ENCODE results near the gene KLRC3. TPM values are rescaled to one million over a fixed set of nuclear protein-coding genes. Genes with fewer than 3 reads are reported as not detected.
A peak's percentile ranks its signal among the peaks of the same experiment; 100 is the strongest.
"Not testable (repeated sequence)": the region's sequence is repeated elsewhere in the genome, so short reads cannot be mapped to it uniquely, and the experiment has no call there.

The KLRC3 gene
- total and polyA plus RNA-seq, 2 experiments from 2014 or later, result not detected

- H3K79me2 ChIP-seq, result no peaks in the 10 kb centered on the region
- no peak overlapping the region for H3K27ac ChIP-seq
- no peaks in the 10 kb centered on the region for H3K36me3 ChIP-seq (replicated peaks; ENCODE audit: insufficient read depth, low read depth)
- DNase-seq (ENCODE audit: low spot score), result no peak
- no peaks in the 10 kb centered on the region for H3K9me3 ChIP-seq (ENCODE audit: low read depth)
- H3K27me3 ChIP-seq, result no peaks in the 10 kb centered on the region
- no peak for TF ChIP-seq EZH2 (IDR thresholded peaks at IDR 0.05; ENCODE audit: borderline replicate concordance)
- TF ChIP-seq EZH2phosphoT487 (IDR thresholded peaks at IDR 0.05; ENCODE audit: low read depth, severe bottlenecking, unreplicated experiment), result no peak
- TF ChIP-seq CTCF (IDR thresholded peaks at IDR 0.05; ENCODE audit: poor library complexity), result no peak
- H3K4me1 ChIP-seq (ENCODE audit: insufficient read depth), result peaks cover 6% of the 10 kb centered on the region
- 38% methylated on average over 3 of the region's 3 CpGs for WGBS (ENCODE audit: low lambda C conversion rate, missing lambda C conversion rate)
- H3K4me2 ChIP-seq, result no peak overlapping the region
- H4K20me1 ChIP-seq (ENCODE audit: insufficient read depth, poor library complexity, severe bottlenecking), result no peaks in the 10 kb centered on the region
- H3K9me2 ChIP-seq (replicated peaks; ENCODE audit: insufficient read depth), result no peaks in the 10 kb centered on the region
- no peak overlapping the region for H3K4me3 ChIP-seq
- no peak overlapping the region for H2AFZ ChIP-seq
Measured at GRCh38 chr12:10393291-10393690, 27.1 kb downstream of the KLRC3 start.

DNA sequence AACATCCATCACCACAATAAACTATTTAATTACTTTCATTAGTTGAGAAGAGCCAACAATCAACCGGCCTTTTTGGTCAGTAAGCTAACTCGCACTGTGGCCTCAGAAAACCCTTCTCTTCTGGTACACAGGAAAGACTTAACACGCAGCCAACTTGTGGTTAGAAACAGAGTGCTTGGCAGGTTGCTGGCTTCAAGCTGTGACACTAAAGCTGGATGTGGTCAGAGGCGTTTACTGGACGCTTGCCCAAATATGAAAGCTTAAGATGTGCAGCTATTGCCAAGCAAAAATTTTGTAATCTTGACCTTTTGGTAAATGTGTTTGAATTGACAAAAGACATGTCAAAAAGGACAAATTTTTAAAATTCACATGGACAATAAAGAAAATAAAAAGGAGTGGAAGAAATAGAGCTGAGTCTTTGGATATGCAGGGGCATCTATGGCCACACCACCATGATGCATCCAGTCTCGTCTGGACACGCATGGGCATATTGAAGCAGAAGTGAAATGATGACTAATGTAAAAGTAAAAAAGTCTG lies 27.9 kb downstream of the KLRC3 start:
- TF ChIP-seq EZH2 (IDR thresholded peaks at IDR 0.05; ENCODE audit: borderline replicate concordance) (no peak), EZH2phosphoT487 (IDR thresholded peaks at IDR 0.05; ENCODE audit: low read depth, severe bottlenecking, unreplicated experiment) (no peak), CTCF (IDR thresholded peaks at IDR 0.05; ENCODE audit: poor library complexity) (no peak)
- WGBS (ENCODE audit: low lambda C conversion rate, missing lambda C conversion rate), result 80% methylated on average over 7 of the region's 7 CpGs
- Histone ChIP-seq H3K79me2 (no peaks in the 10 kb centered on the region), H3K9me2 (replicated peaks; ENCODE audit: insufficient read depth) (no peaks in the 10 kb centered on the region), H3K4me2 (no peak overlapping the region), H3K27me3 (no peaks in the 10 kb centered on the region), H3K4me1 (ENCODE audit: insufficient read depth) (peaks cover 6% of the 10 kb centered on the region), H2AFZ (no peak overlapping the region), H3K36me3 (replicated peaks; ENCODE audit: insufficient read depth, low read depth) (no peaks in the 10 kb centered on the region), H3K27ac (no peak overlapping the region), H4K20me1 (ENCODE audit: insufficient read depth, poor library complexity, severe bottlenecking) (no peaks in the 10 kb centered on the region), H3K4me3 (no peak overlapping the region), H3K9me3 (ENCODE audit: low read depth) (no peaks in the 10 kb centered on the region)
- DNase-seq (ENCODE audit: low spot score), result peak; percentile 15

GRCh38 chr12:10390991-10391390 lies 29.4 kb downstream of the KLRC3 start:
- not testable (repeated sequence) for H3K79me2 ChIP-seq; H4K20me1 ChIP-seq (ENCODE audit: insufficient read depth, poor library complexity, severe bottlenecking); H3K4me3 ChIP-seq; H3K4me1 ChIP-seq (ENCODE audit: insufficient read depth); H3K9me2 ChIP-seq (replicated peaks; ENCODE audit: insufficient read depth); H3K9me3 ChIP-seq (ENCODE audit: low read depth); H3K27ac ChIP-seq; H3K27me3 ChIP-seq; H3K36me3 ChIP-seq (replicated peaks; ENCODE audit: insufficient read depth, low read depth); H2AFZ ChIP-seq; H3K4me2 ChIP-seq; DNase-seq (ENCODE audit: low spot score)
- 96% methylated on average over 7 of the region's 7 CpGs for WGBS (ENCODE audit: low lambda C conversion rate, missing lambda C conversion rate)

- Histone ChIP-seq H3K4me1 (ENCODE audit: insufficient read depth) (peaks cover under 1% of the 10 kb centered on the region), H3K79me2 (no peaks in the 10 kb centered on the region), H3K9me3 (ENCODE audit: low read depth) (no peaks in the 10 kb centered on the region), H3K36me3 (replicated peaks; ENCODE audit: insufficient read depth, low read depth) (no peaks in the 10 kb centered on the region), H4K20me1 (ENCODE audit: insufficient read depth, poor library complexity, severe bottlenecking) (no peaks in the 10 kb centered on the region), H2AFZ (no peak within 1 kb of the TSS), H3K4me3 (no peak within 1 kb of the TSS), H3K4me2 (no peak within 1 kb of the TSS), H3K27ac (no peak within 1 kb of the TSS), H3K27me3 (no peaks in the 10 kb centered on the region), H3K9me2 (replicated peaks; ENCODE audit: insufficient read depth) (no peaks in the 10 kb centered on the region)
- DNase-seq (ENCODE audit: low spot score), result no peak
- 98% methylated on average over 1 of the region's 1 CpG for WGBS (ENCODE audit: low lambda C conversion rate, missing lambda C conversion rate)
- no peak for TF ChIP-seq CTCF (IDR thresholded peaks at IDR 0.05; ENCODE audit: poor library complexity)
- no peak for TF ChIP-seq EZH2phosphoT487 (IDR thresholded peaks at IDR 0.05; ENCODE audit: low read depth, severe bottlenecking, unreplicated experiment)
- no peak for TF ChIP-seq EZH2 (IDR thresholded peaks at IDR 0.05; ENCODE audit: borderline replicate concordance)
Measured at GRCh38 chr12:10389904-10390303, 30.5 kb downstream of the KLRC3 start, which contains the start of gene KLRK1. TSS of gene KLRK1 (minus strand) at chr12:10390041. CDS start at chr12:10388810, 1,231 bp downstream.

All from hepatocyte (in vitro differentiated cells).